ENCODE data around the gene ATN1.

DNA sequence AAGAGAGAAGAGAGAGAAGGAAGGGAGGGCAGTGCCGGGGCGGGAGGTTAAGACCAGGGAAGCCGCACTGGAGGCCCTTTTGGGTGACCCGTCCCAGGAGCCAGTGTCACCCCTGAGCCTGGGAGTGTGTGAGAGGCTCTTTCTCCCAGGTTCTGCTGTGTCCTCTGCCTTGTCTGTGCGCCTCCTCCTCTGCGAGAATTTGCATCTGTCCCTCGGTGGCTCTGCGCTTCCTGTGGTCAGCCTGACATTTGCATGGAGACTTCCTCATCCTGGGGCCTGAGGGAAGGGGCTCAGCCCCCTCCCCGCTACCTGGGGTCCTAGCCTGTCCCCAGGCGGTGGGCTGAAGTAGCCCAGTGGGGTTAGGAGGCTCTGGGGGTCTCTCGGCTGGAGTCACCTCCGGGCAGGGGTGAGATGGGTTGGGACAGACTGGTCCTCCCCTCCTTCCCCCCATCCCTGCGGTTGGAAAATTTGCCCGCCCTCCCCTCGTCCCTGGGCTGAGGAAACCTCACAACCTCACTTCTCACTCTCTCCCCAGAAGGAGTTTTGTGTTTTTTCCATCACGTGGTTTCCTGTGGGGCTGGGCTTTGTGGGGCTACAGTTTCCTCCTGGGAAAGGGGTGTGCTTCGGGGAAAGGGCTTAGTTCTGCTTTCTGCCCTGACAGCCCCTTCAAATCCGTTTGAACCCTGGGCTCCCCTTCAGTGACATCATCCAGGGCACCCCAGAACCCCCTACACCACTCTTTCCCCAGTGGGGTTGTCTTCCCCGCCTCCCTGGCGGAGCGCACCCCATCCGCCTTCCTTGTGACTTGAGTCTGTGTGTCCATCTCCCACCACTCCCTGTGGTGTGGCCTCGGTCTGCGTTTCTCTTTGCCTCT, 25.9 kb downstream of the ATN1 start:
- TF ChIP-seq, protein P1, sequence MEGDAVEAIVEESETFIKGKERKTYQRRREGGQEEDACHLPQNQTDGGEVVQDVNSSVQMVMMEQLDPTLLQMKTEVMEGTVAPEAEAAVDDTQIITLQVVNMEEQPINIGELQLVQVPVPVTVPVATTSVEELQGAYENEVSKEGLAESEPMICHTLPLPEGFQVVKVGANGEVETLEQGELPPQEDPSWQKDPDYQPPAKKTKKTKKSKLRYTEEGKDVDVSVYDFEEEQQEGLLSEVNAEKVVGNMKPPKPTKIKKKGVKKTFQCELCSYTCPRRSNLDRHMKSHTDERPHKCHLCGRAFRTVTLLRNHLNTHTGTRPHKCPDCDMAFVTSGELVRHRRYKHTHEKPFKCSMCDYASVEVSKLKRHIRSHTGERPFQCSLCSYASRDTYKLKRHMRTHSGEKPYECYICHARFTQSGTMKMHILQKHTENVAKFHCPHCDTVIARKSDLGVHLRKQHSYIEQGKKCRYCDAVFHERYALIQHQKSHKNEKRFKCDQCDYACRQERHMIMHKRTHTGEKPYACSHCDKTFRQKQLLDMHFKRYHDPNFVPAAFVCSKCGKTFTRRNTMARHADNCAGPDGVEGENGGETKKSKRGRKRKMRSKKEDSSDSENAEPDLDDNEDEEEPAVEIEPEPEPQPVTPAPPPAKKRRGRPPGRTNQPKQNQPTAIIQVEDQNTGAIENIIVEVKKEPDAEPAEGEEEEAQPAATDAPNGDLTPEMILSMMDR (IDR thresholded peaks at IDR 0.05; ENCODE audit: borderline replicate concordance, extremely low read depth, low read length, poor library complexity, severe bottlenecking): no peak
- TF ChIP-seq EZH2 (IDR thresholded peaks at IDR 0.05; ENCODE audit: borderline replicate concordance, low read depth, low read length, severe bottlenecking): no peak

Measured in DND-41 (cell line).